Stimulated activated CD8-positive, alpha-beta memory T cell treated with anti-CD3 and anti-CD28 coated beads, Interleukin-7, amount 100 ng/mL, for 48 hours (primary cell): ENCODE data around the gene NKX6-2.
"Not testable (repeated sequence)": the region's sequence is repeated elsewhere in the genome, so short reads cannot be mapped to it uniquely, and the experiment has no call there.

ENCODE experiments used
- DNase-seq, 2 donors: peaks; one replicate each; pipeline ENCODE4 v3.0.0-alpha.2; 2020; ENCODE audit warnings: low read depth in 1 of 2; ENCODE audit errors: extremely low read depth in 1 of 2

NKX6-2 gene

DNA sequence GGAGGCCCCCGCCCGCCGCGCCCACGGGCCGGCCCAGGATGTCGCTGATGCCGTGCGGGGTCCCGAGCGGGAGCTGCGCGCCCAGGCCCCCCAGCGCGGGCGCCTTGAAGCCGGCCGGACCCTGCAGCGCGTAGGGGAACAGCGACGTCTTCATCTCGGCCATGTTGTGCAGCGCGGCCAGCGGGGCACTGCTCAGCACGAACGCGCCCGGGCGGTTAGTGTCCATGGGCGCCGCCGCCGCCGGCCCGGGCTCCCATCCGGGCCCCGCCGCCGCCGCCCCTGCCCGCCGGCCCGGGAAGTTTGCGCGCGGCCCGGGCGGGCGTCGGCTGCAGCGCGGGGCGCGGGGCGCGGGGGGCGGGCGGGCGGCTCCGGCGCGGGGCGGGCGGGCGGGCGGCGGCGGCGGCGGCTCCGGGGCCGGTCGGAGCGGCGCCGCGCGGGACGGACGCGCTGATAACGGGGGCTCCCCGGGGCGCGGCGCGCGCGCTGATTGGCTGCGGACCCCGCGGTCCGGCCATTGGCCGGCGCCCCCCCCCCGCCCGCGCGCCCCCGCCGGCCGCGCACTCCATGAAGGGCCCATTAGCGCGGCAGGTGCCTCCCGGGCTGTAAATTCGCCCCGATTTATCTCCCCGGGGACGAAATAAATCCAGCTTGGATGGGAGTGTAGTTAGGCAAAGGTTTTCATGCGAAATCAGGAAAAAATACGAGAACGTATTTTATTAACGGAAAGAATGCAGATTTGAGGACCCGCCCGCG lies at the start of gene NKX6-2:
Gene NKX6-2, minus strand, starts transcription at position 425 of the 753 bp plus-strand sequence. Its CDS starts 199 bp downstream, at position 226.
- DNase-seq, result no peak

DNA sequence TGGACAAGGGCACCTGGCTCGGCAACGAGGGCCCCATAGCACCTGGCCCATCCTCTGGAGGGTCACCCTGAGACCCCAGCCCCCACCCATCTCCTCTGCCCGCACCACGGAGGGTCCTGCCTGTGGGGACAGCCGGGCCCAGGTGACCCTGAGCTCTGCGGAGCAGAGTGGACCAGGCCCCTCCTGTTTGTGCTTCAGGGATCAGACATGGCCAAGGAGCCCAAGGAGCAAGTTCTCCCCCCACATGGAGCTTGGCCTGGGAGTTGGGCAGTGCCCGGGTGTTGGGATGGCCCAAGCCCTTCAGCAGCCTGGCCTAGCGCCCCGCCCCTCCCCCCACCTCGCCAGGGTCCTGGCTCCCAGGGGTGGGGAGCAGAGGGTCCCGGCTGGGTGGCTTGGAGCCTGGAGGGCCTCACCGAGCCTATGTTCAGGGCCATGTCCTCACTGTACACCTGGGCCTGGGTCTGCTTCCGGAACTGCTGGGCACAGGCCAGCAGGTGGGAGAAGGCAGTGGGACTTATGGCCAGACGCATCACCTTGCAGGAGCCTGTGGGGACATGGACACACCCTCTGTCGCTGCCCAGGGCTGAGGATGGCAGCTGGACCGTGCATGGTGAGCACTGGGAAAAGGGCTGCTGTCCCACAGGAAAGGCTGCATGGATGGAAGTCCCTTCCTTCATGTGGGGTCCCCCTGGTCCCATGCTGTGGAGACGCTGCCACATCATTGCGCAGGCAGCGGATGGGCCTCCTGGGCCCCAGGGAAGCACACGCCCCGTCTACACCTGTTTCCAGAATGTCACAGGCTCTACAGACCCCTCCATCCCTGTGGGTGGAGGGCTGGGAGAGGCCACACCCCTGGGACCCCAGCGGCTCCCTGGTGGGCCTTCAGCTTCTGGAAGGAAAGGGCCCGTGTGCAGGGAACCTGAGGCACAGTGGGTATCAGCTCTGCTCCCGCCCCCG lies 49.2 kb upstream of the NKX6-2 start:
- DNase-seq, result no peak

- no peak for DNase-seq
Measured at GRCh38 chr10:132834311-132834761, 48.4 kb upstream of the NKX6-2 start.

DNA sequence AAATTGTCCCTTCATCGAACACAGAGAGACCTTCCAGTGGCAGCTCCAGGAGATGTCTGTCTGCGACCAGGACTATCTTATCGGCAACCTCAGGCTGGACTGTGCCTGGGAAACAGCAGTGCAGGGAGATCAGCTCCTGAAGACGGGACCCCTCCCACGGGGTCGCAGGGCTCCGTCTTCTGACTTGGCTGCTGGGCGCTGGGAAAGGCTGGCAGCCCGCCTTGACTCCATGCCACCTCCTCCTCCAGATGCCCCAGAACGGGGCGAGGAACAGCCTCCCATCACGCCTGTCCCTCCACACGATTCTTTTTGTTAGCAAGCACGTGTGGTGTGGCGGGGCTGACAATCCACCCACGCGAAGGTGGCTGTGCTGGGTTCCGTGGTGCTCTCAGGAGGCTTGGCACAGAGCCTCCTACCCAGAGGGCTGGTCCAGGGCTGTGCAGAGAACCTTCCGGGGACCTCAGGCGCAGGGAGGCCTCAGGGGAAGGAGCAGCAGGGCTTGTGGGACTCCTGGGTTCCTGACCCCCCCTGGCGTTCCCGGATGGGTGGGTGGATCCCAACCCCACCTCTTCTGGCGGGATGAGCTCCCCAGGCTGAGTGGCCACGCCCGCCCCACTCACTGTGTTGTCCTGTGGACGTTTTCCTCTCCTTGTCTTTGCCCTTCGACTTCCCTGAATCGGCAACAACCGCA lies 47.6 kb upstream of the NKX6-2 start:
- DNase-seq, result no peak

- no peak for DNase-seq
Measured at GRCh38 chr10:132832186-132832969, 46.4 kb upstream of the NKX6-2 start.

DNA sequence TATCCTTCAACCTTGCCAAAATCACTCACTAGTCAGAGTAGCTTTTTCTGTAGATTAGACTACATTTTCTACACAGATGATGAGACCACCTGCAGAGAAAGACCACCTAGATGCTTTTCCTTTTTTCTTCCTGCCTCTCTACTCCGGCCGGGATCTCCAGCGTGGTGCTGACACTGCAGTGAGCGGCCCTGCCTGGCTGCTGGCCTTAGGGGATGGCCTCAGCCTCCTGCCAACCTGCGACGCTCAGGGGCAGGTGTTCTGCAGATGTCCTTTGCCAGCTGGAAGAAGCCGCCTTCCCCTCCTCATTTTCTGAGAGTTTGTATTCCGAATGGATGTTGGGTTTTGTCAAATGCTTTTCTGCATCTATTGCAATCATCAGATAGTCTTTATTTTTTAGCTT lies 43.5 kb upstream of the NKX6-2 start:
- no peak for DNase-seq

GRCh38 chr10:132828681-132829080 lies 42.7 kb upstream of the NKX6-2 start:
- DNase-seq, result no peak

DNA sequence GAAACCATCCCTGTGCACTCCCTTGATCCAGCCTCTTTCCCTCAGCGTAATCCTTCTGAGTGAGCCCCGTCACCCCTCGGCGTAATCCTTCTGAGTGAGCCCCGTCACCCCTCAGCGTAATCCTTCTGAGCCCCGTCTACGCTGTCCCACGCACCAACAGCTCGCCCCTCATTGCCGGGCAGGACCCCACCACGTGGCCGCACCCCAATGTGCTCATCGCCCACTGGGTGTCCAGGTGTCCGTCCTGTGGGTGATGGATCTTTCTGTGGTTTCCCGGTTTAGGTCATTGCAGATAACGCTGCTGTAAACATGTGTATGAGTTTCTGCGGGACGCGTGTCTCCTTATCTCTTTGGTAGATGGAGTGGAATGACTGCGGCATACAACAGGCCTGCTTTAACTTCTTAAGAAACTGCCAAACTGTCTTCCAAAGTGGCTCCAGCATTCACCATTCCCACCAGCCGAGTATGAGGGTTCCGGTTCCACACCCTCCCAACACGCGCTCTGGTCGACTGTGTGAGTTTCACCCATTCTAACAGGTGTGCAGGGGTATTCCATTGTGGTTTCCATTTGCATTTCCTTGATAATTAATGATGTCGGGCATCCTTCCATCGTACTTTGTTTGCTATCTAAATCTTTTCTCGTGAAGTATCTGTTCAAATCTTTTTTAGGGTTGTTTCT lies 42.1 kb upstream of the NKX6-2 start:
- DNase-seq, result no peak

- DNase-seq, result no peak
Measured at GRCh38 chr10:132827423-132827789, 41.5 kb upstream of the NKX6-2 start.

DNA sequence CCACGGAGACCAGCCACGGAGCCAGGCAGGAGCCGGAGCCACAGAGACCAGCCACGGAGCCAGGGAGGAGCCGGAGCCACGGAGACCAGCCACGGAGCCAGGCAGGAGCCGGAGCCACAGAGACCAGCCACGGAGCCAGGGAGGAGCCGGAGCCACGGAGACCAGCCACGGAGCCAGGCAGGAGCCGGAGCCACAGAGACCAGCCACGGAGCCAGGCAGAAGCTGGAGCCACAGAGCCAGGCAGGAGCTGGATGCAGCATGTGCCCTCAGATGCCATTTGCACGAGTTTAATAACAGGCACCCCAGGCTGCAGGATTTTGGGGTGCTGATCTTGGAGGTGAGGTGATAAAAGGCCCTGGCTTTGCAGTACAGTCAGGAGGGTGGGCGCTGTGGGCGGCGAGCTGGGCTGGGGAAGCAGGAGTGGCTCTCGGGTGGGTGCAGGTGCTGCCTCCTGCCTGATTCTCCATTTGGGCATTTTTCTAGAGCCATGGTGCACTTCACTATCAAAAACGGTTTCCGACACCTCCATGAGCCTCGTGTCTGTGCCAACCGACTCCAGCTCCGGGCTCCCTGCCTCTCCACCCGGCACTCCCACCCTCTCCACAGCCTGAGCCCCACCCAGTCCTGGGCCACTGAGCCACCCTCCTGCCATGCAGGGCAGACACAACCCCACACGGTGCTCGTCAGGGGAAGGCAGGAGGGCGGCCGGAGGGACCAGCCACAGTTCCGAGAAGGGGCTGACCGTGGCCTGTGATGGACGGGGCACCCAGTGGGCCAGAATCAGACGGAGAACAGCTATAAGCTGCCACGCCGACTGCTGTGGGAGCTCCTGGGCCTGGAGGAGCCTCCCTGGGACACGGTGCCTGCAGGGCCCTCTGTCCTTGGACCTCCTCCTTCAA lies 40.8 kb upstream of the NKX6-2 start:
- DNase-seq, result no peak

DNA sequence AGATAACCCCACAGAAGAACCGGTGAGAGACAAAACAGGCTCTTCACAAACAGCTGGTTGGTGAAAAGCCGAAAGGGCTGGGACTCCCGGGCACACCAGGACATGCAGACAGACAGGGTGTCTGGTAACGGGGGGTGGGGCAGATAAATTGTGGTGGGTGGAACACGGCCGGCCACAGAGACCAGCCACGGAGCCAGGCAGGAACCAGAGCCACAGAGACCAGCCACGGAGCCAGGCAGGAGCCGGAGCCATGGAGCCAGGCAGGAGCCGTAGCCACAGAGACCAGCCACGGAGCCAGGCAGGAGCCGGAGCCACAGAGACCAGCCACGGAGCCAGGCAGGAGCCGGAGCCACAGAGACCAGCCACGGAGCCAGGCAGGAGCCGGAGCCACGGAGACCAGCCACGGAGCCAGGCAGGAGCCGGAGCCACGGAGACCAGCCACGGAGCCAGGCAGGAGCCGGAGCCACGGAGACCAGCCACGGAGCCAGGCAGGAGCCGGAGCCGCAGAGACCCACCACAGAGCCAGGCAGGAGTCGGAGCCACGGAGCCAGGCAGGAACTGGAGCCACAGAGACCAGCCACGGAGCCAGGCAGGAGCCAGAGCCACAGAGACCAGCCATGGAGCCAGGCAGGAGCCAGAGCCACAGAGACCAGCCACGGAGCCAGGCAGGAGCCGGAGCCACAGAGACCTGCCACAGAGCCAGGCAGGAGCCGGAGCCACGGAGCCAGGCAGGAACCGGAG lies 40.0 kb upstream of the NKX6-2 start:
- DNase-seq, result not testable (repeated sequence)

- no peak for DNase-seq
Measured at GRCh38 chr10:132820056-132820455, 34.1 kb upstream of the NKX6-2 start.

DNA sequence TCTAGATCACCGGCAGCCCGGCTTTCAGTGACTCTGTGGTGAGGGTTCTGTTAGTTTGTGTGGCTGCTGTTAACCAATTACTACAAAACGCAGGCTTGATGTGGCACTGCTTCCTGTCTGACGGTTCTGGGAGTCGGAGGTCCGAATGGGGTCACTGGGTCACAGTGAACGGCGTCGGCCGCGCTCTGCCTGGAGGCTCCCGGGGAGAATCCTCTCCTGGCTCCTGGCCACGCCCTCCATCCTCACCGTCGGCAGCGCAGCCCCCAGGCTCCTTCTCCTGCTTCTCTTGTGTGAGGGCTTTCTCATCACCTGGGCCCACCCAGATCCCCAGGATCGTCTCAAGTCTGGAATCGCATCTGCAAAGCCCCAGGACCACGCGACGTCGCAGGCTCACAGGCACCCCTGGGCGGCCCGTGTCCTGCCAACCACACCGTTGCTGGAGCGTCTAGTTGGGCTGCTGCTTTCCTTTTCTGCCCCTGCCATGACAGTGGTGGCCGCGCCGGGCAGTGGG lies 31.8 kb upstream of the NKX6-2 start:
- DNase-seq, result no peak

GRCh38 chr10:132816718-132817117 lies 30.8 kb upstream of the NKX6-2 start:
- DNase-seq, result no peak

DNA sequence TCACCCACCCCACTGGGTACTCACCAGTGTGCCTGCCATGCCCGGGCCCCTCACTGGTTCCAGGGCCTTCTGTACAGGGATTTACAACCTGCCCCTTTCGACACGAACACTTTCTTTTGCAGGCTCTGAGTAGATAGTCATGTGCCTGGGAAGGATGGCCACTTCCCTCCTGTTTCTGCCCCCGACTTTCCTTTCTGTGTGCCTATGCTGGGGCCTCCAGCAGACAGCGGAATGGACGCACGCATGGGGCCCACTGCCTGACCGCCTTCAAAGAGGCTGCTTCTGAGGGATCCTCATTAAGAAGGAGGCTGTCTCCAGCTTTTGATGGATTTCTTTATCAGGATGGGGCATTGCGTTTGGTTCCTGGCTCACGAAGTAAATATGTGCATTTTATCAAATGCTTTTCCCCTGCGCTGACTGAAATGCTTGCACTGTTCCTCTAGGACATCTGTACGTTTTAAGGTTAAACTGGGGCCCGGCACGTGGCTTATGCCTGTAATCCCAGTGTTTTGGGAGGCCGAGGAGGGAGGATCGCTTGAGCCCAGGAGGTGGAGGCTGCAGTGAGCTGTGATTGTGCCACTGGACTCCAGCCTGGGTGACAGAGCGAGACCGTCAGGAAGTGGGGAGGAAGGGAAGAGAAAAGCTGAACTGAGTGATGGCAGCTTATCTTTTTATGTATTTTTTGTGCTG lies 29.4 kb upstream of the NKX6-2 start:
- DNase-seq, result no peak

DNA sequence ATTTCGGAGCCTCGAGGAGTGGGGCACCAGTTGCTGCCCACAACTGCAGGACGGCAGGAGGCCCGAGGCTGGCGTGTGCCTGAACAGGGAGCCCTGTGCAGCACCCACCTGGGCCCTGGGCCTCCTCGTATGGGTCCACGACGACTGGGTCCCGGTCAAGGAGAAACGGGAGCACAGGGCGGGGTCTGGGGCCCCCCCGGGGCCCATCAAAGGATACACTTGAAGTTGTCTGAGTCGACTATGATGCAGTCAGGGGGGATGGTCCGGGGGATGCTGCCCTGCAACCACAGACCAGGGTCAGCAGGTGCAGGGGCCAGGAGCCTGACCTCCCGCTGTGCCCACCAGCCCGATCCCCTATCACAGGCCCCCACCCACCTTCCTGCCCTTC lies 28.5 kb upstream of the NKX6-2 start:
- DNase-seq, result no peak
